Measurements from ENCODE around the gene TSPAN17. TPM values are rescaled to one million over a fixed set of nuclear protein-coding genes. Genes with fewer than 3 reads are reported as not detected.

Gene TSPAN17
- polyA plus RNA-seq, 1 of the 3 experiments (the other 2 are of a cell fraction): 61.7 TPM

DNA sequence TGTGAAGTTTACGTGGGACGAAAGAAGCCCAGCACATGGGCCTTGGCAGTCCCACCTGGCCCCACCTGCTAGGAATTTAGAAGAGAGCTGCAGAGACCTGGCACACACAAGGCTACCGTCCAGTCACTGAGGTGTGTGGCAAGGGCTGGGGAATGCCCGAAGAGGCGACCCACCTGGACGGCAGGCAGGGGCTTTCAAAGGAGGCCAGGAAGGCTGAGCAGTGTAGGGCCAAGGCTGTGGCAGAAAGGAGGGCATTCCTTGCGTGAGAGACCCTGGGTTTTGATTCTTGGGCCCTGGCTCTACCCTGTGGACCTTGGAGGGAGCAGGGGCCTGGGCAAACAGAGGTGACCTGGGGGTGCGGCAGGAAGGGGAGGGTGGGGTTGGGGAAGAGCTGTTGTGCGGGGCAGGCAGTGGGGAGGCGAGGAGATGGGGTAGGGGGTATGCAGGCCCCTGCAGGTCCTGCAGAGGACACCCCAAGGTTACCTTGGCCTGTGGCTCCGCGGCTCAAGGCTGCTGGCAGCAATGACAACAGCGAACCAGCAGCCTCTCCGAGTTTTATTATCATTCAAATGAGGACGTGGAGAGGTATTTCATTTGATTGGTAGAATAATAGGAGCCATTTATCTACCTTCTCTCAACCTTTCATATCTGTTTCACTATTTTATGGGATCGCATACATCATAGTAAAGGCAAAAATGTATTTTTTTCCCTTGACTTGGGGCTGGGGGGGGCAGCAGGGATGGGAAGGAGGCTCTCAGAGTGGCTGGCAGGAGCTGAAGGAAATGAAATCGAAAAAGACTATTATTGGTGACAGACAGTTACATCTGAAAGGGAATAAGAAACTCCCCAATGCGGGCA, 24.8 kb downstream of the TSPAN17 start:
- TF ChIP-seq MXI1 (IDR thresholded peaks at IDR 0.05; ENCODE audit: low read depth, low read length) (no peak), TEAD4 (IDR thresholded peaks at IDR 0.05; ENCODE audit: borderline replicate concordance, insufficient read depth) (no peak), NFIC (IDR thresholded peaks at IDR 0.05; ENCODE audit: borderline replicate concordance) (no peak), TCF12 (IDR thresholded peaks at IDR 0.05) (no peak), RXRA (IDR thresholded peaks at IDR 0.05; ENCODE audit: borderline replicate concordance, low read depth) (no peak), GATA2 (CRISPR knock-in tag; IDR thresholded peaks at IDR 0.05) (no peak), FOSL2 (IDR thresholded peaks at IDR 0.05; ENCODE audit: borderline replicate concordance, low read depth) (no peak)
- TF ChIP-seq, protein P1, sequence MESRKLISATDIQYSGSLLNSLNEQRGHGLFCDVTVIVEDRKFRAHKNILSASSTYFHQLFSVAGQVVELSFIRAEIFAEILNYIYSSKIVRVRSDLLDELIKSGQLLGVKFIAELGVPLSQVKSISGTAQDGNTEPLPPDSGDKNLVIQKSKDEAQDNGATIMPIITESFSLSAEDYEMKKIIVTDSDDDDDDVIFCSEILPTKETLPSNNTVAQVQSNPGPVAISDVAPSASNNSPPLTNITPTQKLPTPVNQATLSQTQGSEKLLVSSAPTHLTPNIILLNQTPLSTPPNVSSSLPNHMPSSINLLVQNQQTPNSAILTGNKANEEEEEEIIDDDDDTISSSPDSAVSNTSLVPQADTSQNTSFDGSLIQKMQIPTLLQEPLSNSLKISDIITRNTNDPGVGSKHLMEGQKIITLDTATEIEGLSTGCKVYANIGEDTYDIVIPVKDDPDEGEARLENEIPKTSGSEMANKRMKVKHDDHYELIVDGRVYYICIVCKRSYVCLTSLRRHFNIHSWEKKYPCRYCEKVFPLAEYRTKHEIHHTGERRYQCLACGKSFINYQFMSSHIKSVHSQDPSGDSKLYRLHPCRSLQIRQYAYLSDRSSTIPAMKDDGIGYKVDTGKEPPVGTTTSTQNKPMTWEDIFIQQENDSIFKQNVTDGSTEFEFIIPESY (IDR thresholded peaks at IDR 0.05; ENCODE audit: borderline replicate concordance, low read depth): no peak
- TF ChIP-seq, protein P2, sequence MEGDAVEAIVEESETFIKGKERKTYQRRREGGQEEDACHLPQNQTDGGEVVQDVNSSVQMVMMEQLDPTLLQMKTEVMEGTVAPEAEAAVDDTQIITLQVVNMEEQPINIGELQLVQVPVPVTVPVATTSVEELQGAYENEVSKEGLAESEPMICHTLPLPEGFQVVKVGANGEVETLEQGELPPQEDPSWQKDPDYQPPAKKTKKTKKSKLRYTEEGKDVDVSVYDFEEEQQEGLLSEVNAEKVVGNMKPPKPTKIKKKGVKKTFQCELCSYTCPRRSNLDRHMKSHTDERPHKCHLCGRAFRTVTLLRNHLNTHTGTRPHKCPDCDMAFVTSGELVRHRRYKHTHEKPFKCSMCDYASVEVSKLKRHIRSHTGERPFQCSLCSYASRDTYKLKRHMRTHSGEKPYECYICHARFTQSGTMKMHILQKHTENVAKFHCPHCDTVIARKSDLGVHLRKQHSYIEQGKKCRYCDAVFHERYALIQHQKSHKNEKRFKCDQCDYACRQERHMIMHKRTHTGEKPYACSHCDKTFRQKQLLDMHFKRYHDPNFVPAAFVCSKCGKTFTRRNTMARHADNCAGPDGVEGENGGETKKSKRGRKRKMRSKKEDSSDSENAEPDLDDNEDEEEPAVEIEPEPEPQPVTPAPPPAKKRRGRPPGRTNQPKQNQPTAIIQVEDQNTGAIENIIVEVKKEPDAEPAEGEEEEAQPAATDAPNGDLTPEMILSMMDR (IDR thresholded peaks at IDR 0.05): no peak
- TF ChIP-seq, protein P3, sequence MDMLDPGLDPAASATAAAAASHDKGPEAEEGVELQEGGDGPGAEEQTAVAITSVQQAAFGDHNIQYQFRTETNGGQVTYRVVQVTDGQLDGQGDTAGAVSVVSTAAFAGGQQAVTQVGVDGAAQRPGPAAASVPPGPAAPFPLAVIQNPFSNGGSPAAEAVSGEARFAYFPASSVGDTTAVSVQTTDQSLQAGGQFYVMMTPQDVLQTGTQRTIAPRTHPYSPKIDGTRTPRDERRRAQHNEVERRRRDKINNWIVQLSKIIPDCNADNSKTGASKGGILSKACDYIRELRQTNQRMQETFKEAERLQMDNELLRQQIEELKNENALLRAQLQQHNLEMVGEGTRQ (IDR thresholded peaks at IDR 0.05; ENCODE audit: borderline replicate concordance, low read depth, low read length): no peak
- Histone ChIP-seq H3K36me3 (replicated peaks in 1 of 2; ENCODE audit: control insufficient read depth in 1 of 2, insufficient read depth in 2 of 2, low read length in 1 of 2) (no peaks in the 10 kb centered on the region), H3K4me1 (ENCODE audit: control insufficient read depth in 1 of 2, insufficient read depth in 2 of 2, low read depth in 1 of 2, low read length in 1 of 2) (peaks cover 0 to 7% of the 10 kb centered on the region in 2 experiments; a peak in 1 of 4 replicates), H3K9me2 (no peaks in the 10 kb centered on the region), H3K79me2 (ENCODE audit: insufficient read depth) (no peaks in the 10 kb centered on the region), H4K20me1 (ENCODE audit: insufficient read depth) (no peaks in the 10 kb centered on the region), H3K27ac (ENCODE audit: low read depth in 2 of 2, low read length in 1 of 2) (no peak overlapping the region), H3K9ac (no peak overlapping the region), H2AFZ (ENCODE audit: low read depth) (no peak overlapping the region), H3K27me3 (ENCODE audit: insufficient read depth) (peaks cover 12% of the 10 kb centered on the region; the same call in 1 of the 2 replicates), H3F3A (replicated peaks; ENCODE audit: insufficient read depth) (no peaks in the 10 kb centered on the region), H3K9me3 (no peaks in the 10 kb centered on the region), H3K4me3 (ENCODE audit: low read depth in 2 of 2, low read length in 1 of 2) (no peak overlapping the region), H3K4me2 (no peak overlapping the region)
- 64% methylated on average over 13 of the region's 18 CpGs for WGBS (ENCODE audit: low lambda C conversion rate)
- POLR2A ChIA-PET: no interaction called here
- no peak for DNase-seq
- CTCF ChIA-PET: interaction anchor here (0.7 to 4.1 kb wide), 6 partner anchors 9 to 68 kb away, joined by 3 to 25 read pairs (median 3); no protein-coding TSS in a partner anchor
